ENCODE measurements around the gene CNOT4.

- TF ChIP-seq CTCF (conservative IDR thresholded peaks at IDR 0.05; ENCODE audit: low read depth, low read length) = no peak
- TF ChIP-seq EZH2 (IDR thresholded peaks at IDR 0.05; ENCODE audit: low read length, unreplicated experiment) = no peak
- TF ChIP-seq EZH2phosphoT487 (IDR thresholded peaks at IDR 0.05; ENCODE audit: borderline replicate concordance, low read length) = no peak
Observed at GRCh38 chr7:135328526-135328925, 181.4 kb downstream of the CNOT4 start.
